SK-N-SH (cell line): ENCODE data around the gene POLR2A. TPM values are rescaled to one million over a fixed set of nuclear protein-coding genes. Genes with fewer than 3 reads are reported as not detected.
"Not testable (repeated sequence)": the region's sequence is repeated elsewhere in the genome, so short reads cannot be mapped to it uniquely, and the experiment has no call there.

ENCODE experiments used
- CTCF ChIA-PET: fragments of 300-600, 350-600 bp; formaldehyde crosslinking; extraction: SDS; loops from one replicate; lab custom pipeline; 2021; lab: Yijun Ruan, JAX
- POLR2A ChIA-PET: fragments of 350-600 bp; sonication (Branson Sonifier 250); formaldehyde crosslinking; extraction: SDS; loops from one replicate; lab custom pipeline; 2020; ENCODE audit warnings: antibody characterized with exemption, inconsistent platforms; lab: Yijun Ruan, JAX
- DNase-seq: peaks from one replicate; pipeline ENCODE4 v3.0.0; 2012
- H2AFZ ChIP-seq: fragments of 200-600 bp; sonication (generic); 2 replicates; pipeline ENCODE4 v1.8.1; 2016; ENCODE audit warnings: antibody characterized with exemption, mild to moderate bottlenecking, low read depth
- H3F3A ChIP-seq: fragments of 200-600 bp; sonication (generic); replicated peaks from 2 replicates; pipeline ENCODE3; 2016; ENCODE audit warnings: antibody characterized with exemption, mild to moderate bottlenecking; ENCODE audit not compliant: insufficient read depth
- H3K27ac ChIP-seq, 2 experiments: fragments of 200-500 bp in 1 of 2; fragments of 200-600 bp in 1 of 2; sonication (Bioruptor generic) in 1 of 2; sonication (generic), shearing (Covaris generic) in 1 of 2; 2 replicates each; pipeline versions ENCODE4 v1.5.1 to v1.6.1; 2014 to 2016; ENCODE audit warnings: low read depth in 2 of 2, inconsistent platforms in 1 of 2, low read length in 1 of 2, mild to moderate bottlenecking in 1 of 2, mixed read lengths in 1 of 2
- H3K27me3 ChIP-seq: fragments of 200-600 bp; sonication (generic), shearing (Covaris generic); 2 replicates; pipeline ENCODE4 v1.6.1; 2016; ENCODE audit warnings: mixed run types; ENCODE audit not compliant: insufficient read depth
- H3K36me3 ChIP-seq, 2 experiments: fragments of 200-500 bp in 1 of 2; fragments of 200-600 bp in 1 of 2; sonication (Bioruptor generic) in 1 of 2; sonication (generic) in 1 of 2; replicated peaks in 1 of 2; 2 replicates each; pipeline versions ENCODE3 to v1.5.1; 2014 to 2016; ENCODE audit warnings: low read length in 1 of 2, mild to moderate bottlenecking in 1 of 2; ENCODE audit not compliant: insufficient read depth in 2 of 2, control insufficient read depth in 1 of 2
- H3K4me1 ChIP-seq, 2 experiments: fragments of 200-500 bp in 1 of 2; fragments of 200-600 bp in 1 of 2; sonication (Bioruptor generic) in 1 of 2; sonication (generic), shearing (Covaris generic) in 1 of 2; 2 replicates each; pipeline versions ENCODE4 v1.5.1 to v1.6.1; 2014 to 2016; ENCODE audit warnings: low read depth in 1 of 2, low read length in 1 of 2, mixed run types in 1 of 2; ENCODE audit not compliant: insufficient read depth in 2 of 2, control insufficient read depth in 1 of 2
- H3K4me2 ChIP-seq: fragments of 200-600 bp; sonication (generic), shearing (Covaris generic); 2 replicates; pipeline ENCODE4 v1.6.1; 2017; ENCODE audit warnings: mixed run types
- H3K4me3 ChIP-seq, 2 experiments: fragments of 200-500 bp in 1 of 2; fragments of 200-600 bp in 1 of 2; sonication (Bioruptor generic) in 1 of 2; sonication (generic), shearing (Covaris generic) in 1 of 2; 2 replicates each; pipeline versions ENCODE4 v1.5.1 to v1.8.1; 2014 to 2016; ENCODE audit warnings: low read depth in 2 of 2, inconsistent platforms in 1 of 2, low read length in 1 of 2, mild to moderate bottlenecking in 1 of 2, mixed read lengths in 1 of 2, moderate library complexity in 1 of 2
- H3K79me2 ChIP-seq: fragments of 200-600 bp; sonication (generic); 2 replicates; pipeline ENCODE4 v1.8.1; 2017; ENCODE audit warnings: mild to moderate bottlenecking; ENCODE audit not compliant: insufficient read depth
- H3K9ac ChIP-seq: fragments of 200-600 bp; sonication (generic); 2 replicates; pipeline ENCODE4 v1.6.1; 2017; ENCODE audit warnings: mixed run types
- H3K9me2 ChIP-seq: fragments of 200-600 bp; sonication (generic); 2 replicates; pipeline ENCODE4 v1.6.1; 2017; ENCODE audit warnings: mixed run types
- H3K9me3 ChIP-seq: fragments of 200-600 bp; sonication (generic); 2 replicates; pipeline ENCODE4 v1.6.1; 2017; ENCODE audit warnings: mixed run types, mild to moderate bottlenecking, moderate library complexity
- H4K20me1 ChIP-seq: fragments of 200-600 bp; sonication (generic); 2 replicates; pipeline ENCODE4 v1.6.1; 2017; ENCODE audit warnings: mild to moderate bottlenecking, mixed run types; ENCODE audit not compliant: insufficient read depth
- CTCF ChIP-seq: fragments of 200-600 bp; sonication (generic); IDR thresholded peaks from 2 replicates; pipeline ENCODE4 v1.6.1; 2017; ENCODE audit warnings: antibody characterized with exemption, mild to moderate bottlenecking, moderate library complexity
- ELF1 ChIP-seq: IDR thresholded peaks from 2 replicates; pipeline ENCODE4 v1.4.0; 2012
- EP300 ChIP-seq, 2 experiments: IDR thresholded peaks; 2 replicates each; pipeline versions ENCODE4 v1.4.0 to v1.6.1; 2012; ENCODE audit warnings: borderline replicate concordance in 1 of 2, low read depth in 1 of 2, low read length in 1 of 2
- EZH2phosphoT487 ChIP-seq: fragments of 200-600 bp; sonication (generic); IDR thresholded peaks from 2 replicates; pipeline ENCODE4 v1.6.1; 2017; ENCODE audit warnings: low read depth, mixed run types, mild to moderate bottlenecking, antibody characterized with exemption, moderate library complexity, borderline replicate concordance
- FOSL2 ChIP-seq: IDR thresholded peaks from 2 replicates; pipeline ENCODE4 v1.4.0; 2012; ENCODE audit warnings: low read depth, mild to moderate bottlenecking, moderate library complexity, borderline replicate concordance
- GATA2 ChIP-seq: sonication (generic); formaldehyde crosslinking; IDR thresholded peaks from 2 replicates; pipeline ENCODE4 v1.5.0; 2020; ENCODE audit warnings: mild to moderate bottlenecking, missing genetic modification reagents
- JUND ChIP-seq: IDR thresholded peaks from 2 replicates; pipeline ENCODE4 v1.4.0; 2012
- MAX ChIP-seq: IDR thresholded peaks from 2 replicates; pipeline ENCODE4 v1.4.0; 2012; ENCODE audit warnings: low read depth
- MEF2A ChIP-seq: IDR thresholded peaks from 2 replicates; pipeline ENCODE4 v1.4.0; 2012; ENCODE audit warnings: low read depth, borderline replicate concordance
- MXI1 ChIP-seq: IDR thresholded peaks from 2 replicates; pipeline ENCODE4 v1.6.1; 2012; ENCODE audit warnings: mild to moderate bottlenecking, low read depth, low read length, improper control_type of control experiment
- NFIC ChIP-seq: IDR thresholded peaks from 2 replicates; pipeline ENCODE4 v1.4.0; 2012; ENCODE audit warnings: borderline replicate concordance
- NRF1 ChIP-seq: IDR thresholded peaks from 2 replicates; pipeline ENCODE4 v1.6.1; 2012; ENCODE audit warnings: low read depth, mild to moderate bottlenecking, low read length
- PBX3 ChIP-seq: IDR thresholded peaks from 2 replicates; pipeline ENCODE4; 2012
- POLR2AphosphoS5 ChIP-seq: IDR thresholded peaks from 2 replicates; pipeline ENCODE4 v1.6.1; 2012; ENCODE audit warnings: low read depth, low read length
- RAD21 ChIP-seq: IDR thresholded peaks from 2 replicates; pipeline ENCODE4 v1.6.1; 2012; ENCODE audit warnings: mild to moderate bottlenecking, low read length
- SMC3 ChIP-seq: IDR thresholded peaks from 2 replicates; pipeline ENCODE4 v1.6.1; 2012; ENCODE audit warnings: low read depth, low read length, improper control_type of control experiment
- TCF12 ChIP-seq: IDR thresholded peaks from 2 replicates; pipeline ENCODE4 v1.4.0; 2012
- USF2 ChIP-seq: fragments of 150-350 bp; IDR thresholded peaks from 2 replicates; pipeline ENCODE4 v1.6.1; 2017; ENCODE audit warnings: antibody characterized with exemption, low read length, low read depth, borderline replicate concordance
- WGBS: methylation state at CpG from one replicate; pipeline ENCODE4 v1.1.6; 2017; ENCODE audit warnings: low lambda C conversion rate; 5-methylcytosine and 5-hydroxymethylcytosine counted together
- polyA plus RNA-seq, 3 experiments: library from polyadenylated mRNA; depleted of rRNA; stranded (reverse); fragments of >200 nt; gene quantifications; 2 replicates each; pipeline ENCODE4 v1.2.3, GENCODE V29; 2012

Gene POLR2A
- polyA plus RNA-seq, 1 of the 3 experiments (the other 2 are of a cell fraction), result 37.3 TPM

DNA sequence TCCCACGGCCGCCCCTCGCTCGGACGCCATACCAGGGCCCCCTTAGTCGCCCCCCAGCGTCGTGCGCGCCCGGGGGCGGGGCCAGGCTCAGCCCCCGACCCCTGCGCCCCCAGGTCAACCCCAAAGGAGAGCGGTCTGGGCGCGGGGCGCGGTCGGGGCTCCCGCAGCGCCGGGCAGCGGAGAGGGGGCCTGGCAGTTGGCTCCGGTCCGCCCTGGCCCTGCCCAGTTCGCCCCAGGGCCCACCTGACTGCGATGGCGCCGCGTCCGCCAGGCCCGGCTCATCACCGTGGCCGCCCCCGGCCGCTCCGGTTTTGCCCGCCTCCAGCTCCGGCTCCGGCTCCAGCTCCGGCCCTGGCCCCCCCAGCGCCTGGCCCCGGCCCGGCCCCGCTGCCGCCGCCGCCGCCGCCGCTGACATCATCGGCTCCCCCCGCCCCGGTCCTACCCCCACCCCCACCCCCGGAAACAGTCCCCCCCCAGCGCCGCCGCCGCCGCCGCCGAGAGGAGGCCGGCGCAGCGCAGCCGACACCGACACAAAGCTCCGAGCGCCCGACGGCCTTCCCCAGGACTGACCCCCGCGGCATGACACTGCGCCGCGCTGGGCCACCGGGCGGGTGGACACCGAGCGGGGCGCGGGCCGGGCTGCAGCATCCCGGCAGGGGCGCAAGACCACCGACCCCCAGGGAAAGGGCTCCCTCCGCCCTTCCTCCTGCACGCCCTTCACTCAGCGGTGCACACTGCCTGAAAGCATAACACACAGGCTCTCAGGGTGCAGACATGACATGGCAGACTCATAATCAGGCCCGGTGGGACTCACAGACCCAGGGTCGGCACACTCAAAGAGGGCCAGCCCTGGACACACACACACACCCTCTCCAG is 4.7 kb upstream of the POLR2A start, which contains the start of gene ZBTB4 (continued):
- TF ChIP-seq FOSL2 (no peak), PBX3 (no peak; the same call in 1 of the 2 replicates), MEF2A (no peak), SMC3 (no peak), JUND (no peak), RAD21 (no peak), MAX (0 out of 2 replicates have a peak, but pooled peaks have one; percentile 3), NFIC (no peak), NRF1 (0 out of 2 replicates have a peak, but pooled peaks have one; percentile 21), MXI1 (peak; percentile 58; the same call in 1 of the 2 replicates), TCF12 (no peak), POLR2AphosphoS5 (no peak), ELF1 (no peak), GATA2 (CRISPR knock-in tag) (no peak)

GRCh38 chr17:7480089-7480384 is 4.1 kb upstream of the POLR2A start:
- Histone ChIP-seq H3K79me2 (peaks cover 80% of the 10 kb centered on the region), H3K9ac (peak overlapping the region; percentile 90), H3K27ac (peak overlapping the region; percentile 81 to 90), H3K27me3 (no peaks in the 10 kb centered on the region), H3K4me2 (peak overlapping the region; percentile 95), H3K9me2 (no peaks in the 10 kb centered on the region), H3K9me3 (no peaks in the 10 kb centered on the region), H3K4me3 (peak overlapping the region; percentile 72 to 77), H3F3A (peaks cover 22% of the 10 kb centered on the region), H2AFZ (peak overlapping the region; percentile 74), H3K4me1 (peaks cover 26 to 32% of the 10 kb centered on the region in 2 experiments; a peak in 2 of 4 replicates), H3K36me3 (no peaks in the 10 kb centered on the region), H4K20me1 (peaks cover 39% of the 10 kb centered on the region)
- CTCF ChIA-PET, result interaction anchor here (1.1 to 2.1 kb wide), 5 partner anchors 15 to 135 kb away, joined by 3 to 11 read pairs (median 6); no protein-coding TSS in a partner anchor
- POLR2A ChIA-PET, result interaction anchor here (0.6 to 1.4 kb wide), 5 partner anchors 16 to 103 kb away, joined by 3 to 6 read pairs (median 3); partner anchors contain the start of genes CHRNB1, MPDU1 and TMEM256
- WGBS, result 17% methylated on average over 5 of the region's 8 CpGs
- no peak for DNase-seq
- TF ChIP-seq EP300 (IDR thresholded peaks at IDR 0.05; ENCODE audit: borderline replicate concordance in 1 of 2, low read depth in 1 of 2, low read length in 1 of 2) (no peak), MAX (0 out of 2 replicates have a peak, but pooled peaks have one; percentile 11), CTCF (no peak), USF2 (no peak), EZH2phosphoT487 (no peak), MXI1 (no peak)

- CTCF ChIA-PET, result interaction anchor here (1.1 to 2.1 kb wide), 3 partner anchors 22 to 136 kb away, joined by 3 to 11 read pairs (median 3); no protein-coding TSS in a partner anchor
- H3K36me3 ChIP-seq, POLR2A ChIA-PET, H3K27me3 ChIP-seq, DNase-seq, H3K9me3 ChIP-seq, H3K9me2 ChIP-seq: not testable (repeated sequence)
- Histone ChIP-seq H3K27ac (peak within 1 kb of the TSS; percentile 81 to 90), H2AFZ (0 out of 2 replicates have a peak within 1 kb of the TSS, but pooled peaks have one; percentile 74), H3K4me3 (peak within 1 kb of the TSS; percentile 72 to 77; a peak in 3 of 4 replicates), H3K79me2 (peaks cover 80% of the 10 kb centered on the region), H3K4me1 (peaks cover 30 to 39% of the 10 kb centered on the region in 2 experiments; a peak in 3 of 4 replicates), H3F3A (peaks cover 19% of the 10 kb centered on the region), H3K9ac (peak within 1 kb of the TSS; percentile 90; the same call in 1 of the 2 replicates), H3K4me2 (peak within 1 kb of the TSS; percentile 95; the same call in 1 of the 2 replicates), H4K20me1 (peaks cover 40% of the 10 kb centered on the region)
- 96% methylated on average over 4 of the region's 4 CpGs for WGBS
Observed at GRCh38 chr17:7481275-7481674, 2.9 kb upstream of the POLR2A start, which contains the start of gene SLC35G6. Gene SLC35G6 (plus strand): TSS chr17:7481446. CDS start chr17:7481517, 71 bp downstream.
